GM21528 (cell line): ENCODE results near the gene SLC25A31.

Experiments
- ATAC-seq: cut with Tn5 transposase; IDR thresholded peaks from one replicate; pipeline ENCODE4 v1.9.1; 2021; ENCODE audit warnings: mild to moderate bottlenecking, moderate library complexity; ENCODE audit not compliant: unreplicated experiment, low FRiP score

The SLC25A31 gene

DNA sequence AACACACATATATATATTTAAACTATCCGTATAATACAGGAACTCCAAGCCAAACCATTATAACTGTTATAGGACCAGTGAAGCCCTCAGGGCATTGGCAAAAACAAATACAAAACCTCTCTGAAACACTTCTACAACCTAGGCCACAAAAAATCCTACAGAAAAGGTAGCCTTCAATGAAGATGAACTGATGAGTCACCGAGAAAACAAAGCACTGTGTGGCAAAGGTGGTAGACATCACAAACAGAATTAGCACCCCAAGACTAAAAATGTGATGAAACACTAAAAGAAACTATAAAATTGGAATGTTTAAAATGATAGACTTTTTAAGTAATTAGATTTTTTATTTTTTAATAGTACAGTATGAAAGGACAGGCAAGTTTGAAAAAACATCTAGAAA, 46.4 kb downstream of the SLC25A31 start:
- ATAC-seq: no peak

DNA sequence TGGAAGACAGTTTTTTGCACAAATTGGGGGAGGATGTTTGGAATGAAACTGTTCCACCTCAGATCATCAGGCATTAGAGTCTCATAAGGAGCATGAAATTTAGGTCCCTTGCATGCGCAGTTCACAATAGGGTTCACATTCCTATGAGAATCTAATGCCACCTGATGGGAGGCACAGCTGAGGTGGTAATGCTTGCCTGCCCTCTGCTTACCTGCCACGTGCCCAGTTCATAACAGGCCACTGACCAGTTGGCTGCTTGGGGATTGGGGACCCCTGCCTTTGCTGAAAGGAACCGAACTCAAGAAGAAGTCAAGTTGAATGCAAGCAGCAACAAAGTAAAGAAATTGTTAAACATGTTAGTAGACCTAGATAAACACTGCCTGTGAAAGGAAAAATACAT, 47.3 kb downstream of the SLC25A31 start:
- ATAC-seq: no peak

DNA sequence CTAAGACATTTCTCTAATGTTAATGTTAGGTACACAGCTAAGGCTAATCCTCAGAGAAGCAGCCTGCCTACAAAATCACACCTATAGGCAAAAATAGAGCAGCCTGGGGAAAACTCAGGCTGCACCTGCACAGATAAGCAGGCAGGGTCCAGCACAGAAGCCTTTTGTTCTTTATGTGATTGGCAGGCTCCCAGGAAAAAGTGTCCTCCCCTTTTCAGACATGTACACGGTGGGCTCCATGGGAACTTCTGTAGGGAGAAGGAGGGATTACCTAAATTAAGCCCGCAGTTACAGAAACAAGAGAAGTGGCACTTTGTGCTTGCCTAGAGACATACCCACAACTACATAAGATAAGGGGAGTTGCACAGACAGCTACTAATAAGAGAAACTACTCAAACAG, 47.9 kb downstream of the SLC25A31 start:
- no peak for ATAC-seq

DNA sequence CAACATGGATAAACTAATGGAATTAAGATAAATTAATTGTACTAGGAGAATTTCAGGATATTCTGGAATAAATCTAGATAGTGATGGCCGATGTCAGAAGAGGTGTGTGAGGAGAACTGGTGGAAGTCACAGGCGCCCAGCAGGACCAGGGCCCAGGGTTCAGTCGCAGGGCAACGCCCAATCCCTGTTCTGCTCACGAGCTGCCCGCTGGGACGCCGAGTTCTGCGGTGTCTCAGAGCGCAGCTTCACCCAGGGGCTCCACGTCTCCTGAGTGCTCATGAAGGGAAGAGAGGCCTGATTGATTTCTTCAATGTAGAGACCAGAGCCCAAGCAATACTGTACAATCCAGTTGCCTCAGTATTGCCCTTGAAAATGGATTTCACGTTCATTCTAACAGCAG, 50.4 kb downstream of the SLC25A31 start:
- no peak for ATAC-seq

- peak; percentile 37 for ATAC-seq
Measured at GRCh38 chr4:127781300-127782024, 51.3 kb downstream of the SLC25A31 start.

DNA sequence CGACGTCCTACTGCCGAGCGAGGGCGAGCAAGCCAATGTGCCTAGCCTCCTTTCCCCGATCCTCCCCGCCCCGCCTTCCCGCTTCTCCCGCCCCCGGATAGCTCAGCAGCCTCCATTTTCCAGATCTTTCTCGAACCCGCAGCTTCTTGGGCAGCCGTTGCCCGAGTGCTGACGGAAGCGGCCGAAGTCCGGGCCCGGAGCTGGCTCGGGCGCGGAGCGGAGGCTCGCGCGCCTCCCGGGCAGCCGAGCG, 51.8 kb downstream of the SLC25A31 start:
- peak; percentile 78 for ATAC-seq

GRCh38 chr4:127782275-127783025, 52.2 kb downstream of the SLC25A31 start, which contains the start of gene HSPA4L:
Gene HSPA4L (plus strand): TSS chr4:127782322. CDS start chr4:127782551, 229 bp downstream.
- ATAC-seq: peak; percentile 51

- ATAC-seq: peak; percentile 17
Measured at GRCh38 chr4:127783026-127783769, 53.0 kb downstream of the SLC25A31 start.

- no peak for ATAC-seq
Measured at GRCh38 chr4:127783955-127784770, 54.0 kb downstream of the SLC25A31 start.

DNA sequence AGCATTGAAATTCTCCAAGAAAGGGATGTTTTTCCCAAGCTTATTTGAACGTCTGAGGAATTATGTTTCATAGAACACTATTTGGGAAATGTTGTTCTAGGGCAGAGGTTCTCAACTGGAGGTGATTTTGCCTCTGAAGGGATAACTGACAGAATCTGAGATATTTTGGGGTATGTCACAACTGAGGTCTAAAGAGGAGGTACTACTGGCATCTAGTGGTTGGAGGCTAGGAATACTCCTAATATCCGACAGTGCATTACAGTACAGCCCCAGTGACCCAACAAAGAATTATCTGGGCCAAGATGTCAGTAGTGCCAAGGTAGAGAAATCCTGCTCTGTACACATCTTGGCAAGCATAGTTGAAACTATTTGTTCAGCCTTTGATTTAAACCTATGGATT, 58.3 kb downstream of the SLC25A31 start:
- no peak for ATAC-seq

- ATAC-seq: no peak
Measured at GRCh38 chr4:127791391-127791790, 61.2 kb downstream of the SLC25A31 start.

- ATAC-seq: no peak
Measured at GRCh38 chr4:127793528-127793927, 63.3 kb downstream of the SLC25A31 start.

DNA sequence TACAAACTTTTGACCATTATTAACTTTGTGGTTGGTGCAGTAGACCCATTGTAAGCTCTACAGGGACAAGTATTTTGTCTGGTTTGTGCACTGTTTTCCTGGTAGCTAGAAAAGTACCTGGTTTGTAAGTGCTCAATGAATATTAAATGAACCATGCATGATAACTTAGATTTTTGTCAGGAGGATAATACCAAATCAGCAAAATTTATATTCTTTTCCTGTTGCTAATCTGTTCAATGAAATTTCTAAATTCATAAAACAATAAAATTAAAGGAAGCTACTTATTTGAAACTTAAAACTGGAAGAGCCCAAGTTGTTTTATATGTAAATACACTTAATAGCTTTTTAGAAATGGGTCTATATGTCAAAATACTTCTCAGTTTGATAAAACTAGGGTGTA, 69.5 kb downstream of the SLC25A31 start:
- ATAC-seq: no peak

GRCh38 chr4:127809173-127809800, 79.1 kb downstream of the SLC25A31 start:
- ATAC-seq: no peak

DNA sequence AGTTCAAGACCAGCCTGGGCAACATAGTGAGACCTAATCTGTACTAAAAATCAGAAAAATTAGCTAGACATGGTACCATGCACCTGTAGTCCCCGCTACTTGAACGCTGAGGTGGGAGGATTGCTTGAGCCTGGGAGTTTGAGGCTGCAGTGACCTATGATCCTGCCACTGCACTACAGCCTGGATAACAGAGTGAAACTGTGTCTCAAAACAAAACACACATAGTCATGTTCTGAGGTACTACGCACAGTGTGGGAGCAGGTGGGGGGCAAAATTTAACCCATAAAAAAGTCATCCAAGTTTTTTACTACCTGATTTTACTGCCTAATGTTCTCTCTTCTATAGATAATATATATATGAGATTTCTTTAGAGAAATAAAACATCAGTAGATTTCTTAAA, 80.4 kb downstream of the SLC25A31 start:
- ATAC-seq: no peak

DNA sequence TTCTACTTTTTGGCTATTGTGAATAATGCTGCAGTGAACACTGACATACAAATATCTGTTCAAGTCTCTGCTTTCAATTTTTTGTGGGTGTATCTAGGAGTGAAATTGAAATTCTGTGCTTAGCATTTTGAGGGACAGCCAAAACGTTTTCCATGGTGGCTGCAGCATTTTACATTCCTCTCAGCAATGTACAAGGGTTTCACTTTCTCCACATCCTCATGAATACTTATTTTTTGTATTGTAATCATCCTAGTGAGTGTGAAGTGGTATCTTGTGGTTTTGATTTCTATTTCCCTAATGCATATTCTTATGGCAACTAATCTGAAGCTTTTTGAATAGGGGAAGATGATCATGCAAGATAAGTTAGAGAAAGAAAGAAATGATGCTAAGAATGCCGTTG, 92.2 kb downstream of the SLC25A31 start:
- ATAC-seq: no peak
